Measurements from ENCODE around the gene PRAMEF1. TPM values are rescaled to one million over a fixed set of nuclear protein-coding genes. Genes with fewer than 3 reads are reported as not detected.

The PRAMEF1 gene
- total RNA-seq, 1 donor from 2014 or later: not detected

- H3K9me3 ChIP-seq (ENCODE audit: low read depth): no peaks in the 10 kb centered on the region
- H3K27me3 ChIP-seq: no peaks in the 10 kb centered on the region
- H3K4me1 Mint-ChIP-seq: no peaks in the 10 kb centered on the region
- no peak overlapping the region for H3K27ac Mint-ChIP-seq
- H3K9me3 Mint-ChIP-seq: peaks cover 5% of the 10 kb centered on the region
- H4K20me1 ChIP-seq (ENCODE audit: low read depth): no peaks in the 10 kb centered on the region
- H3F3A ChIP-seq (ENCODE audit: low read depth): no peaks in the 10 kb centered on the region
- H3K36me3 Mint-ChIP-seq: no peaks in the 10 kb centered on the region
- no peak overlapping the region for H2AFZ ChIP-seq (replicated peaks)
- TF ChIP-seq EZH2 (IDR thresholded peaks at IDR 0.05) (no peak), EZH2phosphoT487 (IDR thresholded peaks at IDR 0.05) (no peak)
- TF ChIP-seq, protein P1, sequence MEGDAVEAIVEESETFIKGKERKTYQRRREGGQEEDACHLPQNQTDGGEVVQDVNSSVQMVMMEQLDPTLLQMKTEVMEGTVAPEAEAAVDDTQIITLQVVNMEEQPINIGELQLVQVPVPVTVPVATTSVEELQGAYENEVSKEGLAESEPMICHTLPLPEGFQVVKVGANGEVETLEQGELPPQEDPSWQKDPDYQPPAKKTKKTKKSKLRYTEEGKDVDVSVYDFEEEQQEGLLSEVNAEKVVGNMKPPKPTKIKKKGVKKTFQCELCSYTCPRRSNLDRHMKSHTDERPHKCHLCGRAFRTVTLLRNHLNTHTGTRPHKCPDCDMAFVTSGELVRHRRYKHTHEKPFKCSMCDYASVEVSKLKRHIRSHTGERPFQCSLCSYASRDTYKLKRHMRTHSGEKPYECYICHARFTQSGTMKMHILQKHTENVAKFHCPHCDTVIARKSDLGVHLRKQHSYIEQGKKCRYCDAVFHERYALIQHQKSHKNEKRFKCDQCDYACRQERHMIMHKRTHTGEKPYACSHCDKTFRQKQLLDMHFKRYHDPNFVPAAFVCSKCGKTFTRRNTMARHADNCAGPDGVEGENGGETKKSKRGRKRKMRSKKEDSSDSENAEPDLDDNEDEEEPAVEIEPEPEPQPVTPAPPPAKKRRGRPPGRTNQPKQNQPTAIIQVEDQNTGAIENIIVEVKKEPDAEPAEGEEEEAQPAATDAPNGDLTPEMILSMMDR (IDR thresholded peaks at IDR 0.05): no peak
- H3K79me2 ChIP-seq (ENCODE audit: low read depth): no peaks in the 10 kb centered on the region
- no peaks in the 10 kb centered on the region for H3K4me1 ChIP-seq
- no peak overlapping the region for H3K27ac ChIP-seq
- DNase-seq (ENCODE audit: low spot score): no peak
- no peak overlapping the region for H3K4me3 Mint-ChIP-seq
- peaks cover 2% of the 10 kb centered on the region for H3K27me3 Mint-ChIP-seq (ENCODE audit: insufficient read depth, low read depth)
- no peak overlapping the region for H3K4me3 ChIP-seq
- no peaks in the 10 kb centered on the region for H3K36me3 ChIP-seq
- no peak overlapping the region for H3K4me2 ChIP-seq
- no peak overlapping the region for H3K9ac ChIP-seq
These were observed 7.7 kb downstream of the PRAMEF1 start for GRCh38 chr1:12798911-12799310.

- no peaks in the 10 kb centered on the region for H3K9me3 ChIP-seq (ENCODE audit: low read depth)
- TF ChIP-seq EZH2 (IDR thresholded peaks at IDR 0.05) (no peak), EZH2phosphoT487 (IDR thresholded peaks at IDR 0.05) (no peak)
- TF ChIP-seq, protein P1 (IDR thresholded peaks at IDR 0.05): no peak
- no peak overlapping the region for H3K4me2 ChIP-seq
- H3K27me3 Mint-ChIP-seq (ENCODE audit: insufficient read depth, low read depth): peaks cover 2% of the 10 kb centered on the region
- H2AFZ ChIP-seq (replicated peaks): no peak overlapping the region
- H3F3A ChIP-seq (ENCODE audit: low read depth): no peaks in the 10 kb centered on the region
- no peak overlapping the region for H3K27ac Mint-ChIP-seq
- no peak for DNase-seq (ENCODE audit: low spot score)
- H3K4me3 ChIP-seq: no peak overlapping the region
- H3K36me3 Mint-ChIP-seq: no peaks in the 10 kb centered on the region
- no peak overlapping the region for H3K27ac ChIP-seq
- no peaks in the 10 kb centered on the region for H3K79me2 ChIP-seq (ENCODE audit: low read depth)
- no peaks in the 10 kb centered on the region for H3K4me1 Mint-ChIP-seq
- no peaks in the 10 kb centered on the region for H3K4me1 ChIP-seq
- H4K20me1 ChIP-seq (ENCODE audit: low read depth): no peaks in the 10 kb centered on the region
- no peaks in the 10 kb centered on the region for H3K36me3 ChIP-seq
- no peaks in the 10 kb centered on the region for H3K27me3 ChIP-seq
- H3K9ac ChIP-seq: no peak overlapping the region
- H3K4me3 Mint-ChIP-seq: no peak overlapping the region
- peaks cover 7% of the 10 kb centered on the region for H3K9me3 Mint-ChIP-seq
These were observed 8.5 kb downstream of the PRAMEF1 start for GRCh38 chr1:12799730-12800129.

GRCh38 chr1:12809933-12810332, 18.7 kb downstream of the PRAMEF1 start:
- H3K4me1 ChIP-seq: no peaks in the 10 kb centered on the region
- no peak overlapping the region for H3K4me3 Mint-ChIP-seq
- H3F3A ChIP-seq (ENCODE audit: low read depth): no peaks in the 10 kb centered on the region
- H3K36me3 ChIP-seq: no peaks in the 10 kb centered on the region
- peaks cover 9% of the 10 kb centered on the region for H3K9me3 Mint-ChIP-seq
- no peak overlapping the region for H3K4me2 ChIP-seq
- no peaks in the 10 kb centered on the region for H3K4me1 Mint-ChIP-seq
- peaks cover 10% of the 10 kb centered on the region for H3K27me3 Mint-ChIP-seq (ENCODE audit: insufficient read depth, low read depth)
- no peaks in the 10 kb centered on the region for H3K36me3 Mint-ChIP-seq
- no peaks in the 10 kb centered on the region for H3K79me2 ChIP-seq (ENCODE audit: low read depth)
- no peak overlapping the region for H3K4me3 ChIP-seq
- no peak overlapping the region for H3K9ac ChIP-seq
- H3K9me3 ChIP-seq (ENCODE audit: low read depth): no peaks in the 10 kb centered on the region
- no peak overlapping the region for H2AFZ ChIP-seq (replicated peaks)
- DNase-seq (ENCODE audit: low spot score): no peak
- TF ChIP-seq EZH2 (IDR thresholded peaks at IDR 0.05) (no peak), EZH2phosphoT487 (IDR thresholded peaks at IDR 0.05) (no peak)
- TF ChIP-seq, protein P1 (IDR thresholded peaks at IDR 0.05): no peak
- H3K27ac Mint-ChIP-seq: no peak overlapping the region
- no peaks in the 10 kb centered on the region for H3K27me3 ChIP-seq
- H4K20me1 ChIP-seq (ENCODE audit: low read depth): no peaks in the 10 kb centered on the region
- H3K27ac ChIP-seq: no peak overlapping the region
